CD1c-positive myeloid dendritic cell (primary cell): Measurements from ENCODE around the gene SLC2A4.

ENCODE experiments used
- DNase-seq: peaks from one replicate; pipeline ENCODE4 v3.0.0-alpha.2; 2016; ENCODE audit errors: extremely low spot score

The SLC2A4 gene

DNA sequence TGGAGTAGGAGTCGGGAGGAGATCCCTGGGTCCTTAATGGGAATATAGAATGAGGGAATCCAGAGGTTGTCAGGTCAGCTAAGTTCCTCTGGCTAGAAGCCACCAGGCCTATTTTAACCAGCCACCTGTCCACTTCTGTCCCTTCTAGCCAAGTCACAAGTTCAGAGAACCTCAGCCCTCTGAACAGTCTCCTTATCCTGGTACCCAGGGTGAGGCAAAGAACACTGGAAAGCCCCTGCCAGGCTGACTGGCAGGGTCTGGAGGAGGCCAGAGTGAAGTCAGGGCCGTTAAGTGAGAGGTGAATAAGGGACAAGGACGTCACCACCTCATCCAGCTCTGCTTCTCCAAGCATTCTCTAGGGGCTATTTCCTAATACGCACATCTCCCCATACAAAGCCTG is 32.7 kb upstream of the SLC2A4 start:
- no peak for DNase-seq

DNA sequence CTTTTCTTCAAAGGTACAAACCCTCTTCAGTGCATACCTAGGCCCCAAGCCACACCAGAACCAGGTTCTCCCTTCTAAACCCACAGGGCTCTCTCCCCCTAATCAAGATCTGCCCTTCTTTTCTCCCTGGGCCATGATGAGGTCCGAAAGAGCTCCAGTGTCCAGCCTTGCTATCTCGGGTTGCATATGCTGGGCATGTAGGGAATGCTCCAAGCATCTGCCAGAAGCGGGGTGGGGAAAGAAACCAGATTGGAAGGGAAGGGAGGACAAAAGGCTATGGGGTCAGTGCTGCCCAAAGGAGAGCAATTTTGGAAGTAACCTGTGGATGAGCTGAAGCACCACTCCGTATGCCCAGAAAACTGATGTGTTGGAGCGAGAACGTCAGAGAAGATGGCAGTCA is 32.3 kb upstream of the SLC2A4 start:
- no peak for DNase-seq

DNA sequence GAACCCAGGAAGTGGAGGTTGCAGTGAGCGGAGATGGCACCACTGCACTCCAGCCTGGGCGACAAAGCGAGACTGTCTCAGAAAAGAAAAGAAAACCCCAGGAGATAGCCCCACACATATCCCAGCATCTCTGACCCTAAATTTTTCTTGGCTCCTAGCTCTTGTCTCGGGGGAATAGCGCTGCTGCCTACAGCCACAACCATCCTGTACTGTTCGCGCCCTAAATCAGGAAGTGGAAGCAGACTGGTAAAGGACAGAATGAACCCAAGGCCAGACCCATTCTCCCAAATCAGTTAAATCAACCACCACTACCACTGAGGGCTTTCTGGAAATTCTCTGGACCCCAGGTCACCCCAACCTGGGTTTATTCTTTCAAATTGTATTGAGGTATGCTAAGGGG is 31.7 kb upstream of the SLC2A4 start:
- DNase-seq = no peak

DNA sequence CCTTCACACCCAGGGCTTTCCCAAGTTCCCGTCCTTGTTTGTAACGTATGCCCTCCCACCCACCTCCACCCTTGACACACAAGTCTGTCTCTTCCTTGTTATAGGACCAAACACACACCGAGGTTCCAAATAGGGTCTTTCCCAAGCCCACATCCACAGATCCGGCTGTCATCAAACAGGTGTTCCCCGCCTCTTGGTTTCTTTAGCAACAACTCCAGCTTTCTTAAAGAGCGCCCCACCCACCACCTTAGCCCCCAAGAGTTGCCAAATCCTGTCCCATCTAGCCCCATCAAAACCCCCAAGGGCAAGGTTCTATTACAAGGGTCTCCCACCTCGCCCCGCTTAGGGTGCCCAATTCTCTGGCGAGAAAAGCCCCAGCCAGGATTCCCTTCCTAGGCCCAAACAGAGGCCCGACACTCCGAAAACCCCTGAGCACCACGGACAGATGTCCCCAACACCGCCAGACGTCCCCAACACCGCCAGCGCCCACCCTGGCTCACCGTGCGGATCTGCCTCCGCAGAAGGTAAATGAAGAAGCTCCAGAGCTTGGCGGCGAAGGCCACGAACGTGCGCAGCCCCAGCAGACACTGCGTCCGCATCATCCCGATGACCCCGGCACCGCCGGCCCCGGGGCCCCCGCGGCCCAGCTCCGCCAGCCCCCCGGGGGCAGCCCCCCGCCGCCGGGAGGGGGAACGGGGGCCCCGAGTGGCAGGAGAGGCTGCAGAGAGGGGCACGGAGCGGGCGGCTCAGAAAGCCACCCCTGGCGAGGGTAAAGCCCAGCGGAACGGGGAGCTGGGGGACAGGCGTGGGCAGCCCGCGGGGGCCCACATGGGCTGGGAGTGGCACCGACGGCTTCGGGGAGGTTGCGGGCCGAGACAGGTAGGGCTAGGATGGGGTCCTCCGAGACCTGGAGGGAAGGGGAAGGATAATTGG is 30.6 kb upstream of the SLC2A4 start:
- DNase-seq = peak; percentile 58

DNA sequence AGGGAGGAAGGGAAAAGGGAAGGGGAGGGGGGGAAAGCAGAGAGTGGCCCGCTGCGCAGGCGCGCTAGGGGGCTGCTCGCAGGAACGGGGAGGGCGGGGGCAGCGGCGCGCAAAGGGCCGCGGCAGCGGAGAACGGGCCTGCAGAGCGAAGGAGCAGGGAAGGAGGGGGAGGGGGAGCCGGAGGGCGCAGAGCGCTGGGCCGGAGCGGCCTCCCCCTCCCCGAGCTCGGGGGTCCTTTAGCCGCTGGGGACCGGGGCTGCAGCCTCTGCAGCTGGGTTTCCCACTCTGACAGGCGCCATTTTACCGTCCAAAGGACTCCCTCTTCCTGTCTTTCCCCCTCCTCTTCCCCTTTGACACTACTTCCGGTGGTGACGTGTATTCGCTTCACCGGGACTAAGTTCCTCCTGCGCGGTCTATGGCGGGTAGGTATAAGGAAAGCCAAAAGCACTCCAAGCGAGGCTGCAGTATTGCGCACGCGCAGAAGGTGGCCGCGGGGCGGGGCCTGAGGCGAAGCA is 29.8 kb upstream of the SLC2A4 start, which contains the start of gene CTDNEP1:
Gene CTDNEP1 (minus strand): TSS at position 74 of the 515 bp plus-strand sequence. CDS start 438 bp downstream, outside the sequence.
- peak; percentile 100 for DNase-seq

DNA sequence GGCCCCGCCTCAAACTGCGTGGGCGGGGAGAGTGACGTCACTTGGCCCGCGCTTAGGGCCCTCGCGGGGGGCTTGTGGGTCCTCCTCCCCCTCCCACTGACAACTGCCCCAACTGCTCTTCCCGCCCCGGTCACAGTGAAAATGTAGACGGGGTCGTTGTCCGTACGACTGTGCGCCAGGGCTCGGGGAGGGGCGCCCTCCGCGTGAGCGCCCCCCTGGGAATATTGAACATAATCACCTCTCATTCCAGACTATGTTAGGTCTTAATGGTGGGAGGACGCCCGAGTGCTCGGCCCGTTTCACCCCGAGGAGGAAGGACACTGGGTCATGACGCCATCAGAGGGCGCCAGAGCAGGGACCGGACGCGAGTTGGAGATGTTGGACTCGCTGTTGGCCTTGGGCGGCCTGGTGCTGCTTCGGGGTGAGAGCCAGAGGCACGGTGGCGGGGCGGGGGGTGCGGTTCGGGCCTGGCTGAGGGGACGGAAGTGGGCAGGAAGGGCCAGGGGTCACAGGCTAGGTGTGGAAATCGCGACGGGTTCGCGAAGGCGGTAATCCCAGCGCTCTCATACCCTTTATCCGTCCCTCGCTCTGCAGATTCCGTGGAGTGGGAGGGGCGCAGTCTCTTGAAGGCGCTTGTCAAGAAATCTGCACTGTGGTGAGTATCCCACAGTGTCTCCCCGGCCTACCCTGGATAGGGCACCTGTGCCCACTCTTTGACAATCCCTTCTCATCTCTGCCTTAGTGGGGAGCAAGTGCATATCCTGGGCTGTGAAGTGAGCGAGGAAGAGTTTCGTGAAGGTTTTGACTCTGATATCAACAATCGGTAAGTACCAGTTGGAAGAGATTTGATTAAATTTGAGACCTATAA is 29.1 kb upstream of the SLC2A4 start, which contains the start of gene ELP5:
Gene ELP5 (plus strand): TSS at position 40 of the 868 bp plus-strand sequence. CDS start 336 bp downstream, at position 376.
- DNase-seq = peak; percentile 94

DNA sequence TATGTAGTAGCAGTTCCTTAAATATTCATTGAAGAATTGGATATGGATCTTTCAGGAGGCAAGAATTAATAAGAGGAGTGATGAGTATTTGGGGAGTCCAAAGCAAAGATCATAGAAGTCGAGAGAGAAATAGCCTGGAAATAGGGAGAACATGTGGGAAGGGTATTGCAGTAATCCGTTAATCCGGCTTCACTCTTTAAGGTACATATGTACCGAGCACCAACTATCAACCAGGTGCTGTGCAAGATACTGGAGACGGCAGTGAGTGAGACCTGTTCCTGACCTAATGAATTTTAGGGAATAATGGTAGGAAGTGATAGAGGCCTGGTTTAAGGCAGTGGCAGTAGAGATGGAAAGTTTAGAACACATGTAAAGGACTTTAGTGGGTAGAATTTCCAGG is 28.4 kb upstream of the SLC2A4 start:
- no peak for DNase-seq

DNA sequence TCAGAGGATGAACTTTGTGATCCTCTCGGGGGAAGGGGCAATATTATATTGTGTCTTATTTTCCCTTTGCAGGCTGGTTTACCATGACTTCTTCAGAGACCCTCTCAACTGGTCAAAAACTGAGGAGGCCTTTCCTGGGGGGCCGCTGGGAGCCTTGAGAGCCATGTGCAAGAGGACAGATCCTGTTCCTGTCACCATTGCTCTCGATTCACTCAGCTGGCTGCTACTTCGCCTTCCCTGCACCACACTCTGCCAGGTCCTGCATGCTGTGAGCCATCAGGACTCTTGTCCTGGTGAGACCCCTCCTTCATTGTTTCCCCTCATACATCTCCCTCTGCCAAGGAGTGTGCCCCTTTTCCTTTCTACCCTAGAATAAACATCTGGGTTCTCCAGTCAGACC is 27.0 kb upstream of the SLC2A4 start:
- DNase-seq = no peak

DNA sequence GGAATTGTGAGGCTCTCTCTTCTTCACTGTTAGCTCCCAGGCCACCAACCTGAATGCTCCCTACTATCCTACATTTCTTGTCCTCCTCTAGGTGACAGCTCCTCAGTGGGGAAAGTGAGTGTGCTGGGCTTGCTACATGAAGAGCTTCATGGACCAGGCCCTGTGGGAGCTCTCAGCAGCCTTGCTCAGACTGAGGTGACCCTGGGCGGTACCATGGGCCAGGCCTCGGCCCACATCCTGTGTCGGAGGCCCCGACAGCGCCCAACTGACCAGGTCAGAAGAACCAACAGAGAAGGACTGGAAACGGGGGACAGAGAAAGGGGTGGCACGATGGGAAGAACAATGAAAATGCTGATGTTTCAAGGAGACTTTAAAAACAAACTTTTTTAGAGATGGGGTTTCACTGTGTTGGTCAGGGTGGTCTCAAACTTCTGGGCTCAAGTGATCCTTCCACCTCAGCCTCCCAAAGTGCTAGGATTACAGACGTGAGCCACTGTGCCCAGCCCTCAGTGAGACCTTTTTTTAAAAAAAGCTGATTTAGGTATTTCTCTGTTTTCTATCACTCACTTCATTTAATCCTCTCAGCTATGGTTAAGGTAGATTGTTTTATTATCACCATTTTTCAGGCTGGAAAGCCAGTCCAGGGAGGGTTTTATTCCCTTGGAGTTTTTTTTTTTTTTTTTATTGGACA is 24.6 kb upstream of the SLC2A4 start:
- DNase-seq = no peak

DNA sequence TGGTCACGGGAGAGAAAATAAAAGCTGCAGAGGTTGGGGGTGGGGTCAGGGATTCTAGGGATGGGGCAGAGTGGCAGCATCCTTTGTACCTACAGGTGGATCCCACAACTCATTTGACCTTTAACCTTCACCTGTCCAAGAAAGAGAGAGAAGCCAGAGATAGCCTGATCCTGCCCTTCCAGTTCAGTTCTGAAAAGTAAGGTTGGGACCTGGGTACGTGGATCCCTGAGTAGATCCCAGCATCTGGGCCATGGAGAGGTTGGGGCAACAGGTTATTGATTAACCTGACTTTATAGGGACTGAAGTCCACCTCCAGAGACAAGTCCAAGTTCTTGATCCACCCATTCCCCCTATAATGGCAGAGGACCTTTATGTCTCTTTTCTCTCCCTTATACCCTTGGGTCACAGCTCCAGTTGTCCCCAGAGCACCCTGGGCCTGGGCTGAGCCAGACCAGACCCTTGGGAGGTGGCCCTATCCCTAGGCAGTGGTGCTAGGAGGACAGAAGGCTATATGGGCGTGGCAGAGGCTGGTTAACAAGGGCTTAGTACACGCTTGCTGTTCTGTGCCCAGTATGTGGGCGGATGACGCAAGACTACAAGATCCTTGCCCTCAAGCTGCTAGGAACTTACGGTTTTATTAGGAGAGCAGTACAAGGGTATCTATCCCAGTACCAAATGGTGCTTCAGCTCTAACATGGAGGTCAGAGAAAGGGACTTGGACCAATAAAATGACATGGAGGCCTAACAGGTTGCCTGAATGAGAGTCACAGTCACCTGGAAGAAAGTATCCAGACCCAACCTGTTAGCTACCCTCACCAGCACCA is 22.6 kb upstream of the SLC2A4 start:
- DNase-seq = peak; percentile 83

DNA sequence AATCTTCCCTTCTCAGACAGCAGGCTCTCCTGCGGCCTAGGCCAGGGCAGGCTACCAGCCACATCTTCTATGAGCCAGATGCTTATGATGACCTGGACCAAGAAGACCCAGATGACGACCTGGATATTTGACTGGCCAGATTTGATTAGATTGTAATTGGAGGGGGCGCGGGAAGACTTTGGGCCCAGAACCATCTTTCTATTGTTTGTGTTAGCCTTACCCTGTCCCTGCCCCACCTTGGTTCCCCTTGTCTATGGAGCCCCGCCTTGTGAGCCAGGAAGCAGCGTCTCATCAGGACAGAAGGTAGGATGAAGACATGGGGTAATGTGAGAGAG is 22.0 kb upstream of the SLC2A4 start:
- no peak for DNase-seq

DNA sequence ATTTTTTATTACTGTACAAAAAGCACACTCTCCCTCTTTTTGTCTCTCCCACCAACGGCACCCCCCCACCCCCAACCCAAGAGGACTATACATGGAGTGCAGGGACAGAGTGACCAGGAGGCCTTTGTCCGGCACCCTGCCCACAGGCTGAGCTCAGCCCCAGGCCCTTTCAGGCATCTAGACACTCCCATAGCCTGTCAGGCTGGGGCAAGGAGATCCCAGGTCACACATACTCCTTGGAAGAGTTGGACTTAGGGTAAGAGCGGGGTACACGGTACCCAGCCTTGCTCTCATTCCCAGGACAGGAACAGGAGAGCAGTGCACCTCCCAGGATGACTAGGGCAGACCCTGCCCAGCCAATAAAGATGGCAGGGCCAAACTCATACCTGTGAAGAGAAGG is 21.4 kb upstream of the SLC2A4 start:
- DNase-seq = no peak

DNA sequence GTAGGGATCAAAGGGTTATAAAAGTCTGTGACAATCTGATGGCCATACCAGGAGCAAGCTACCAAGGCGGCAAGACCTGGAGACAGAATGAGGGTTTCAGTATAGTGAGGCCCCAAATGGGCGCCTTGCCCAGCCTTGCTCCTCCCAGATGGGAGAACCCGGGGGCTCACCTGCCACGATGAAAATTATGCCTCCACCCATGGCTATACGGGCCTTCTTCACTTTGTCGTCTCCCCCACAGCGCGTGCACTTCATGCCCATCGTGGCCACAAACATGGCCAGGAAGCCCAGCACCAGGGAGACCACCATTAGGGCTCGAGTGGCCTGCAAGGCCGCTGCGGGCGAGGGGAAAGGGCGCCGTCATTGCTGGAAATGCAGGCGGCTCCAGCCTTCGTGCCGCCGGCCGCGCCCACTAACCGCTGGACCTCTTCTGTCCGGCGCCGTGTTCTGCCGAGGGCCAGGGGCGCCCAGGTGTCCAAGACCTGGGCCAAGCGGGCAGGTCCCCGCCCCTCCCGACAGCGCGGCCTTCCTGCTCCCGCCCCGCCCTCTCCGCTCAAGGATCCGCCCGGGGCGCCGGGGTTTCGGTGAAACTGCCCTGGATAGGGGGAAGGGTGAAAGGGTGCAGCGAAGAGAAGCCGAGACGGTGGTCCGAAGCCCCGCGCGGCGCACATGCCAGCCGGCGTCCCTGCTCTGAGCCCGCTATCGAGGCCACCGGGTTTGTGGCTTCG is 20.7 kb upstream of the SLC2A4 start:
- DNase-seq = no peak

DNA sequence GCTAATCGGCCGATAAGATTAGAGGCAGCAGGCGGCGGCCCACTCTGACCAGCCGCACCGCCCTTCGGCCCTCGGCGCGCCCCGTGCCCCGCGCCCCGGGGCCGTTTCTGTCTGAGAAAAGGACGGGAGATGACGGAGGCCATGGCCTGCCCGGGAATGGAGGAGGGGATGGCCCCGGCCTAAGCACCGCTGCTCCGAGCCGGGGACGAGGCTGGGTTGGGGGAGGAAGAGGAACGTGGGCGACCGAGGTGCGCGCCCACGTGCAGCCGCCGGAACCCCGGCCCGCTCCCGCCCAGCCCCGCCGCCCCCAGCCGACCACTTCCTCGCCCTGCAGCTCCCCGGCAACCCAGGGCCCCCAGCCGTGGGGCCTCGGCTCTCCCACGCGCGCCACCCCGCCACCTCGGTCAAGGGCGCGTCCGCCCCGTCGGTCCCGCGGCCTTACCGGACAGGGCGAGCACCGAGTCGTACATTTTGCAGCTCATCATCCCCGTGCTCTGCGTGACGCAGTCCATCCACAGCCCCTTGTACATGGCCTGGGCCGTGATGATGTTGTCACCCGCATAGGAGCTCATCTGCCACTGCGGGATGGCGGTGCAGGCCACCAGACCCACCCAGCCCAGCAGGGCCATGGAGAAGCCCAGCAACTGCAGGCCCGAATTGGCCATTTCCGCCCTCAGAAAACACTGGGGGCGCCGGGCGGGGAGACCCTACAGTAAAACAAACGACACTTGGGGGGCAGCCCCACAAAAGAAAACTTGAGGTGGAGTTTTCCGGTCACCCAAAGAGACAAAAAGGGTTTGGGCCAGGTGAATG is 19.9 kb upstream of the SLC2A4 start:
- DNase-seq = no peak

DNA sequence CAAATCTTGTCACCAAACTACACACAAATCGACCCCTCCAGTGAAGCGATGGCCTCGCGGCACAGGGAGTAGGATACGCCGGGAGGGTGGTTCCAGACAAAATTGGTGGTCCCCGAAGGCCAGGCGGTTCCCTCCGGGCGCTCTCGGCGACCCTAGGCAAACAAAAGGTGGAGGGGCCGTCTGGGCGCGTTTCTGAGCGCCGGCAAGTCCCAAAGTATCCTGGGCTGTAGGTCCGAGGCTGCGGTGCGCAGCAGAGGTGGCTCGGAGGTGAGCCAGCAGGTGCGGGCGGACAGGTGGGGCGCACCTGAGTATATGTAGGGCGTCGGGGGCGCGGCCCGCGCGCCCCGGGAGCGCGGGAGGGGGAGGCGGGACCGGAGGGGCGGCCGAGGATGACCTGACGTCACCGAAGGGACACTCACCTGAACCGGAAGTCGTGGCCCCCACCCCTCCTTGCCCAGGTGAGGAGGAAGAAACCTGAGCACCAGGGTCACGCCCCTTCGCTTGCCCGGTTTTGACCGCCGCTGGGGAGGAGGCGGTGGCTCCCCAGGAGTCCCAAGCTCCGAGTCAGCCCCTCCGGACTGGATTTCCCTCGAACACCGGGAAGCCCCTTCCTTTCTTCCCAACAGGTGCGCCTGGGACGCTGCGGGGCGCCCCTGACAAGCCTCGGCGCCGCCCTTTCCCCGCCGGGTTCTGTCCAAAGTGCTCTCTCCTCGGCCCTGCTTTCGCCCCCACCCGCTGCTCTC is 19.2 kb upstream of the SLC2A4 start, which contains the start of gene CLDN7:
Gene CLDN7 (minus strand): TSS at position 287 of the 743 bp plus-strand sequence. CDS start 435 bp downstream, outside the sequence.
- no peak for DNase-seq

DNA sequence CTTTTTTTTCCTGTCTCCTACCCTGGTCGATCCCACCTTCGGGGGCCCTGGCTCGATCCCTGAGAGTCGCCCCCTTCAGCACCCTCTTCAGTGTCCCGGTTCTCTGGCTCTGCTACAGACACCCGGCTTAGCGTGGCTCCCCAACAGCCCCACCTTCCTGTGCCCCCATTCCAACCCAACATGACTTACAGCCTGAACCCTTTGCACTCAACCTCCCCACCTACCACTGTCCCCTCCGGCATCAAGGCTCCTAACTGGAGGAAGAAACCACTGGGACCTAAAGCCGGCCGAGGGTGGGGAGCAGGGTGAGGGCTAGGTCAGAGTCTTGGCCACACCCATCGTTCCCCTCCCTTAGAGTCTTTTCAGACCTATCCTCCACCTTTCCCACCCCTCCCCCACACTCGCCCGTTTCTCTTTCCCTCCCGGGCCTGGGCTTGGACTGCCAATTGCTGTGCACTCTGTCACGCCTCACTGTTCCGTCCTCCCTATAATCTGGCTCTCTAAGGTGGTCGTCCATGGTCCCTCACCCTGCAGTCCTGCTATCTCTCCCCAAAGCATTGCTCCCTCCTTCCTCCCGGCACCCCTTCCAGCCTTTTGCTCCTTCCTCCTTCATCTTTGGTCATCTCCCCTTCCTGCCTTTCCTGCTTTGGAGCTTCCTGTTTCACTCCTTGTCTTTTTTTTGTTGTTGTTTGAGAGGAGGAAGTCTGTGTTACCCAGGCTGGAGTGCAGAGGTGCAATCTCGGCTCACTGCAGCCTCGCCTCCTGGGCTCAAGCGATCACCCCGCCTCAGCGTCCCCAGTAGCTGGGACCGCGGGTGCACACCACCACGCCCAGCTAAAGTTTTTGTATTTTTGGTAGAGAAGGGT is 18.4 kb upstream of the SLC2A4 start:
- DNase-seq = peak; percentile 45

DNA sequence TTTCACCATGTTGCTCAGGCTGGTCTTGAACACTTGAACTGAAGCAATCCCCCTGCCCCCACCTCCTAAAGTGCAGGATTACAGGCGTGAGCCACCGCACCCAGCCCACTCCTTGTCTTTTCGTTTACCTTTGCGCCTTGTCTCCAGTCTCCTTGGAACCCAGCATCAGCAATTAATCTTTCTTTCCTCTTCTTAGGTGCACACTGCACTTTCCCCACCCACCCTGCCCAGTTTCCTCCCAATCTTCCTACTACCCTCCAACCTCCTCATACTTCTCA is 17.8 kb upstream of the SLC2A4 start:
- DNase-seq = no peak

DNA sequence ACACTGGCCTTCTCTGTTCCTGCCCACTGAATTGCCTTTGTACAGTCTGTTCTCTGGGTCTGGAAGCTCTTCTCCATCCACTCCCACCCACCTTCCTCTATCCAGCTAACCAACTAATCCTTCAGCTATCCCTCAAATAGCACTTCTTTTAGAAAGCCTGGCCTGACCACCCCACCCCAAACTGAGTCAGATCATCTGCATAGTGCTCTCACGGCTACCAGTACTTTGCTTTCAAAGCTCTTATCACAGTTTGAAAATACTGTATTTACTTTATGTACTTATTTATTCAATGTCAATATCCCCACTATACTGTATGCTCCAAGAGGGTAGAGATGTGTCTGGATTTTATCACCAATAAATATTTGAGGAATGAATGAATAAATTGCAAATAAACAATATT is 14.7 kb upstream of the SLC2A4 start:
- DNase-seq = no peak
